Activated CD8-positive, alpha-beta memory T cell treated with anti-CD3 and anti-CD28 coated beads for 48 hours (primary cell): ENCODE measurements around the gene STRN3.

Source experiments
- DNase-seq, 3 experiments: peaks; one replicate each; pipeline ENCODE4 v3.0.0-alpha.2; 2020; ENCODE audit warnings: low read depth in 2 of 3, low spot score in 2 of 3

The STRN3 gene

GRCh38 chr14:30874120-30874998 is 151.8 kb downstream of the STRN3 start, which contains the start of gene COCH:
Gene COCH, plus strand, starts transcription at chr14:30874559. Its CDS starts 380 bp downstream, at chr14:30874939.
- peak in 1 of 3 experiments; percentile 18 for DNase-seq

GRCh38 chr14:30873308-30874119 is 152.7 kb downstream of the STRN3 start:
- no peak for DNase-seq

- no peak for DNase-seq
Measured at GRCh38 chr14:30872602-30873001, 153.6 kb downstream of the STRN3 start.

GRCh38 chr14:30869551-30870155 is 156.5 kb downstream of the STRN3 start:
- no peak for DNase-seq

GRCh38 chr14:30868736-30869135 is 157.4 kb downstream of the STRN3 start:
- no peak for DNase-seq

GRCh38 chr14:30864934-30865333 is 161.2 kb downstream of the STRN3 start:
- DNase-seq = no peak

GRCh38 chr14:30861200-30861599 is 165.0 kb downstream of the STRN3 start:
- DNase-seq = no peak

GRCh38 chr14:30855345-30856037 is 170.7 kb downstream of the STRN3 start:
- peak in 1 of 3 experiments; percentile 17 for DNase-seq

- no peak for DNase-seq
Measured at GRCh38 chr14:30854492-30854891, 171.7 kb downstream of the STRN3 start.

- DNase-seq = no peak
Measured at GRCh38 chr14:30853946-30854345, 172.2 kb downstream of the STRN3 start.

GRCh38 chr14:30849983-30850382 is 176.2 kb downstream of the STRN3 start:
- no peak for DNase-seq

- DNase-seq = no peak
Measured at GRCh38 chr14:30849354-30849753, 176.8 kb downstream of the STRN3 start.

- no peak for DNase-seq
Measured at GRCh38 chr14:30848449-30849240, 177.5 kb downstream of the STRN3 start.
